WERI-Rb-1 (cell line): ENCODE results near the gene SLC26A6.

ENCODE experiments used
- DNase-seq: peaks from one replicate; pipeline ENCODE4 v3.0.0-alpha.2; 2020
- H3K27ac ChIP-seq: fragments of 250-450 bp; sonication (Bioruptor Pico); 2 replicates; pipeline ENCODE4 v1.5.1; 2020; ENCODE audit warnings: mild to moderate bottlenecking, moderate library complexity
- H3K27me3 ChIP-seq: fragments of 250-450 bp; sonication (Bioruptor Pico); 2 replicates; pipeline ENCODE4 v1.5.1; 2021; ENCODE audit warnings: mild to moderate bottlenecking, low read depth, moderate library complexity; ENCODE audit not compliant: insufficient read depth, severe bottlenecking
- H3K36me3 ChIP-seq: fragments of 250-450 bp; sonication (Bioruptor Pico); 2 replicates; pipeline ENCODE4 v1.5.1; 2020; ENCODE audit warnings: mild to moderate bottlenecking, moderate library complexity
- H3K4me3 ChIP-seq: 2 replicates; pipeline ENCODE4 v1.5.1; 2011; ENCODE audit warnings: low read depth, mild to moderate bottlenecking, control low read depth, low read length
- H3K9me3 ChIP-seq: fragments of 250-450 bp; sonication (Bioruptor Pico); 2 replicates; pipeline ENCODE4 v1.5.1; 2021; ENCODE audit warnings: mild to moderate bottlenecking, moderate library complexity; ENCODE audit not compliant: severe bottlenecking
- TF ChIP-seq, protein P1 (sequence below): IDR thresholded peaks from 2 replicates; pipeline ENCODE4 v1.5.1; 2011; ENCODE audit warnings: low read depth, mild to moderate bottlenecking, control low read depth, inconsistent platforms, low read length

SLC26A6 gene

DNA sequence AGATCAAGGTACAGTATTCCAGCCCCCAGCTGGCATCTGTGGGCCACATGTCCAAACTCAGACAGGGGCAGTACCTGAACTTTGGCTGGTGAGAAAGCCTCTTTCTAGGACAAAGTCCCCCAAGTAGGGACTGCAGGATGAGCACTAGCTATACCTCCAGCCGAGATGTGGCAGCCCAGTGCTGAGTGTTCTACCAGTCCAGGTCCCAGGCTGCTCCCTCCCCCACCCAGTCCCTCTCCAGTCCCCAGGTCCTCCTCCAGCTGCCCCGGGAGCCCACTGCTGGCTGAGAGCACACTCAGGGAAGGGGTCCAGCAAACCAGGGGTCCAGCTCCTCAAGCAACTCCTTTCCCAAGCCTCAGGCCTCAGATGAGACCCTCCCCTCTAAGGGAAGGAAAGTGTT is 1.5 kb downstream of the SLC26A6 start:
- TF ChIP-seq, protein P1, sequence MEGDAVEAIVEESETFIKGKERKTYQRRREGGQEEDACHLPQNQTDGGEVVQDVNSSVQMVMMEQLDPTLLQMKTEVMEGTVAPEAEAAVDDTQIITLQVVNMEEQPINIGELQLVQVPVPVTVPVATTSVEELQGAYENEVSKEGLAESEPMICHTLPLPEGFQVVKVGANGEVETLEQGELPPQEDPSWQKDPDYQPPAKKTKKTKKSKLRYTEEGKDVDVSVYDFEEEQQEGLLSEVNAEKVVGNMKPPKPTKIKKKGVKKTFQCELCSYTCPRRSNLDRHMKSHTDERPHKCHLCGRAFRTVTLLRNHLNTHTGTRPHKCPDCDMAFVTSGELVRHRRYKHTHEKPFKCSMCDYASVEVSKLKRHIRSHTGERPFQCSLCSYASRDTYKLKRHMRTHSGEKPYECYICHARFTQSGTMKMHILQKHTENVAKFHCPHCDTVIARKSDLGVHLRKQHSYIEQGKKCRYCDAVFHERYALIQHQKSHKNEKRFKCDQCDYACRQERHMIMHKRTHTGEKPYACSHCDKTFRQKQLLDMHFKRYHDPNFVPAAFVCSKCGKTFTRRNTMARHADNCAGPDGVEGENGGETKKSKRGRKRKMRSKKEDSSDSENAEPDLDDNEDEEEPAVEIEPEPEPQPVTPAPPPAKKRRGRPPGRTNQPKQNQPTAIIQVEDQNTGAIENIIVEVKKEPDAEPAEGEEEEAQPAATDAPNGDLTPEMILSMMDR, result no peak
- H3K9me3 ChIP-seq, result no peaks in the 10 kb centered on the region
- H3K27me3 ChIP-seq, result no peaks in the 10 kb centered on the region
- peaks cover 43% of the 10 kb centered on the region for H3K36me3 ChIP-seq
- no peak overlapping the region for H3K4me3 ChIP-seq
- H3K27ac ChIP-seq, result no peak overlapping the region
- DNase-seq, result no peak

DNA sequence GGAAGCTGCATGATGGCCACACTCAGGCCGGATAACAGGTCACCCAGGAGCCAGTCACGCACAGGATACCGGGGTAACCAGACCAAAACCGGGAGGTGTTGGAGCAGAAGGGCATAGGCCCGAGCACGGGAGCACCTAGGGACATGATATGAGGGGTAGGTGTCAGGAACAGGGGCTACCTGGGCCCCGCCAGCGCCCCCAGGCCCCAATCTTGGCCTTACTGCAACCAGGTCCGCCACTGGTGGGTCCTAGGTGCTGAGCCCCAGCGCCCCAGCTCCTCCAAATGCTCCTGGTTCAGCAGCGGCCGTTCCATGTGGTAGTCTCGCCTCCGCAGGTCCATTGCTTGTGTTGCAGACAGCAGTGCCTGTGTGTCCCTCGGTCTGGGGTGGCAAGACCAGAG is 2.0 kb downstream of the SLC26A6 start:
- Histone ChIP-seq H3K27me3 (no peaks in the 10 kb centered on the region), H3K36me3 (peaks cover 43% of the 10 kb centered on the region), H3K9me3 (no peaks in the 10 kb centered on the region), H3K27ac (no peak overlapping the region), H3K4me3 (no peak overlapping the region)
- TF ChIP-seq, protein P1, result no peak
- no peak for DNase-seq

DNA sequence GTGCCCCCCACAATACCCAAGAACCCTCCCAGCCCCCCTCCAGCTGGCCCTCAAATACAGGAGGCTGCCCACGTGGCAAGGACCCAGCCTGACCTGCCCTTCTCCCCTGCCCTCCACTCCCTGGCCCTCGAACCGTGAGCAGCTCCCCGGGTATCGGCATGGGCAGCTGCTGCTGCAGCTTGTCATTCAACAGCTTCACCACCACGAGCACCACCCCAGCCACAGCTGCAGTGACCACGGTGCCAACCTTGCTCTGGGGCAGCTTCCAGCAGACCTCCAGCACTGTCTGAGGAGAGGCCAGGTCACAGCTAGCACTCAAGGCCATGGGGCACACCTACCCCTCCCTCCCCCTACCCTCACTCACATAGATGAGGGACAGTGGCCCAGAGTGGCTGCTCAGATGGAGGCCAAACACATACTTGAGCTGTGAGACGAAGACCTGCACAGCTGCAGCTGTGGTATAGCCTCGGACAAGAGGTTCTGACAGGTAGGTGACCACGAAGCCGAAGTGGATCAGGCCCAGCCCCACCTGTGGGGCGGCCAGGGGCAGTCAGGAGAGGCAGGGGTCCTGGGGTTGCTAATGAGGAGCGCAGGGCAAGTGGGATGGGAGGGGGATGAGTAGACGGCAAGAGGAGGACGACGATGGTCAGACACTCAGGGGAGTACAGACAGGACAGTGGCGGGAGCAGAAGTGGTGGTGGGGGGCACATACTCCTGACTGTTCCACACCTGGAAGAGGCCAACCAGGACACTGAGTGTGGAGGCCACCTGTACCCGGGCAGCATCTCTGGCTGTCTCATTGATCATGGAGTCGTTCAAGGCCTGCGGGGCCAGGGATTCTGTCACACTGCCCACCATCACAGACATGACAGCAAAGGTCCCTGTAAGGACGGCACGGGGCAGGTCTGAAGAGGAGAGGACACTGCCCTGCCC is 3.5 kb downstream of the SLC26A6 start:
- no peak for DNase-seq

DNA sequence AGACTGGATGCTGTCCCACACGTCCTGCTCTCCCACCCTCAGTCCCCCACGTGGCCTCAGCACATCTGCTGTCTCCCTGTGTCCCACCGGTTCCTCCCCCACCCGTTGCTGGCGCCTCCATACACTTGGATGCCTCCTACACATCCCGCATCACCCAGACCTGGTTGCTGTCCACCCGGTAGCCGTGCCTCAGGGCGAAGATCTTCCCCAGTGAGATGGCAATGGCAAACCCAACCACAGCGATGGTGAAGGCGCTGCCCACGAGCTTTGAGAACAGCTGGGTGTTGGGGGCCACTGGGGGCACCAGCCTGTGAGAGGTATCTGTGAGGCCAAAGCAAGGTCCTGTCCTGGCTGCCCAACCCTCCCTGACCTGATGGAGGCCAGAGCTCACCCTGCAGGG is 4.4 kb downstream of the SLC26A6 start:
- Histone ChIP-seq H3K4me3 (no peak overlapping the region), H3K36me3 (peaks cover 30% of the 10 kb centered on the region), H3K9me3 (no peaks in the 10 kb centered on the region), H3K27ac (no peak overlapping the region), H3K27me3 (no peaks in the 10 kb centered on the region)
- no peak for DNase-seq
- TF ChIP-seq, protein P1, result no peak

More for the DNA sequence above, 3.5 kb downstream of the SLC26A6 start:
- H3K27me3 ChIP-seq, result no peaks in the 10 kb centered on the region
- TF ChIP-seq, protein P1, result no peak
- no peak overlapping the region for H3K4me3 ChIP-seq
- H3K9me3 ChIP-seq, result no peaks in the 10 kb centered on the region
- no peak overlapping the region for H3K27ac ChIP-seq
- peaks cover 37% of the 10 kb centered on the region for H3K36me3 ChIP-seq

DNA sequence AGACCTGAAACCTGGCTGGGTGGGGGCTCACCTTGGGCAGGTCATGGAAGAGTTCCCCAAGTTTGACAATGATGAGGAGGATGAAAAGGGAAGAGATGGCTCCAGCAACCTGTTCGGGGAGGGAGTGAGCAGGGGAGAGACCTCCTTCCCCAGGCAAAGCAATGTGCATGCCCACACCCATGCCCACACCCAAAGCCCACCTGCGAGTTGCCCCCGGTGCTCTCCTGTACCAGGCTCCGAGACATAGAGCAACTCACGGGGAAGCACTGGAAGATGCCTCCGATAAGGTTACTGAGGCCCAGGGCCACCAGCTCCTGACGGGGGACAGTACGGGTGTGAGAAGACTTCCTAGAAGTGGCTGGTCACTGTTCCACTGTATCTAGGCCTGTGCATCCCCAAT is 4.9 kb downstream of the SLC26A6 start:
- TF ChIP-seq, protein P1, result no peak
- no peaks in the 10 kb centered on the region for H3K27me3 ChIP-seq
- no peak overlapping the region for H3K4me3 ChIP-seq
- H3K36me3 ChIP-seq, result peaks cover 30% of the 10 kb centered on the region
- no peak for DNase-seq
- H3K27ac ChIP-seq, result no peak overlapping the region
- H3K9me3 ChIP-seq, result no peaks in the 10 kb centered on the region
